Muscle of leg (tissue), 11 donors: ENCODE data around the gene NLGN1. TPM values are rescaled to one million over a fixed set of nuclear protein-coding genes. Genes with fewer than 3 reads are reported as not detected.

Experiments used
- DNase-seq: peaks from one replicate; pipeline ENCODE4 v3.0.0; 2013
- H3K27ac ChIP-seq: one replicate; pipeline ENCODE4 v1.5.1; 2013; ENCODE audit warnings: mild to moderate bottlenecking, low read length, control low read depth
- H3K27me3 ChIP-seq: one replicate; pipeline ENCODE4 v1.6.1; 2013; ENCODE audit warnings: low read length; ENCODE audit not compliant: control insufficient read depth, insufficient read depth
- H3K36me3 ChIP-seq: one replicate; pipeline ENCODE4 v1.6.1; 2013; ENCODE audit warnings: low read length; ENCODE audit not compliant: control insufficient read depth, insufficient read depth
- H3K4me1 ChIP-seq: one replicate; pipeline ENCODE4 v1.6.1; 2013; ENCODE audit warnings: low read length; ENCODE audit not compliant: control insufficient read depth, insufficient read depth
- H3K4me3 ChIP-seq: one replicate; pipeline ENCODE4 v1.5.1; 2013; ENCODE audit warnings: low read length, control low read depth
- H3K9me3 ChIP-seq: replicated peaks from 2 replicates; pipeline ENCODE4 v1.6.1; 2013; ENCODE audit warnings: low read depth, low read length; ENCODE audit not compliant: control insufficient read depth
- WGBS: methylation state at CpG from one replicate; pipeline ENCODE4 v1.1.5; 2013; ENCODE audit warnings: missing lambda C conversion rate; ENCODE audit not compliant: insufficient coverage; 5-methylcytosine and 5-hydroxymethylcytosine counted together
- polyA plus RNA-seq, 8 donors: library from polyadenylated mRNA; unstranded; fragments of 120-200 nt; gene quantifications; one replicate each; pipeline versions ENCODE4 v1.2.1 to v1.2.3, GENCODE V29; 2013; ENCODE audit warnings: inconsistent platforms in 1 of 8, low replicate concordance in 1 of 8; ENCODE audit not compliant: insufficient read length in 8 of 8, insufficient read depth in 1 of 8
- total RNA-seq: library from RNA; stranded (reverse); fragments of 120-200 nt; gene quantifications from one replicate; pipeline ENCODE4 v1.2.4, GENCODE V29; 2013

Gene NLGN1
- total and polyA plus RNA-seq, 9 donors, result 0.95 to 8.5 (median 2.7) TPM

DNA sequence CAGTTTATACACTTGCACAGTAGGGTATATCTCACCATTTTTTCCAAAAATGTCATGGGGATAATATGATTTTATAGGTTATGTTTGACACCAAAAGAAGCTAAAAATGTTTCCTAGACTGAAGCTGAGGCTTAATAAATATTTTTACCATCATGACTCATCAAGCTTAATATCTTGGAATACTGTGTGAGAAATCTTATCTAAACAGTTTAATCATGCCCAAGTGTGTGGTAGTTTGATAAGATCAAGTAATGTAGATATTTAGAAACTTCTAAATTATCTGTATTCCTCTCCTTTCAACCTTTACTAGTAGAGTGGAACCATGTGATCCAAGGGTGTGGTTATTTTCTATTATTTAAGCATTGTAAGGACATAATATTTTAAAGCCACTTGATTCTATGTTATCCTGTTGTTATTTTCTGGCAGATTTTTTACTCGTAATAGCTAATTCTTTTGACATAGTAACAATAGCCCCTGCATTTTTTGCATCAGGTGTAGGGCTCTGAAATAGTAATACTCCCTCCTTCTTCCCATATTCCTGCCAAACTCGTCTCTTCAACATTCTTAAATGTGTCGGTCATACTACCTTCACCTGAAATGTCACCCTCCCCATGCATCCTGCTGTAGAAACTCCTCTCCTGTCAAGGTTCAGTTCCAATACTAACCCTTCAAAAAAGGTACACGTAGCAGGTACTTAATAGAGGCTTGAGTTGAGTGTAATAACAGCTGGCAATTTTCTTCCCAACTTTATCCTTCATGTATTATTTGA is 729.6 kb downstream of the NLGN1 start:
- H3K36me3 ChIP-seq, result no peaks in the 10 kb centered on the region
- no peak overlapping the region for H3K27ac ChIP-seq
- H3K9me3 ChIP-seq, result no peaks in the 10 kb centered on the region
- no peak for DNase-seq
- no peaks in the 10 kb centered on the region for H3K27me3 ChIP-seq
- no peaks in the 10 kb centered on the region for H3K4me1 ChIP-seq
- whole genome bisulfite sequencing, result no CpG with 5 or more reads among the region's 4 CpGs
- H3K4me3 ChIP-seq, result no peak overlapping the region

- Histone ChIP-seq H3K4me1 (no peaks in the 10 kb centered on the region), H3K4me3 (no peak overlapping the region), H3K9me3 (no peaks in the 10 kb centered on the region), H3K27ac (no peak overlapping the region), H3K36me3 (no peaks in the 10 kb centered on the region), H3K27me3 (no peaks in the 10 kb centered on the region)
- DNase-seq, result peak; percentile 39
- WGBS, result no CpG with 5 or more reads among the region's 1 CpG
These were observed 734.5 kb downstream of the NLGN1 start for GRCh38 chr3:174132006-174132405.

DNA sequence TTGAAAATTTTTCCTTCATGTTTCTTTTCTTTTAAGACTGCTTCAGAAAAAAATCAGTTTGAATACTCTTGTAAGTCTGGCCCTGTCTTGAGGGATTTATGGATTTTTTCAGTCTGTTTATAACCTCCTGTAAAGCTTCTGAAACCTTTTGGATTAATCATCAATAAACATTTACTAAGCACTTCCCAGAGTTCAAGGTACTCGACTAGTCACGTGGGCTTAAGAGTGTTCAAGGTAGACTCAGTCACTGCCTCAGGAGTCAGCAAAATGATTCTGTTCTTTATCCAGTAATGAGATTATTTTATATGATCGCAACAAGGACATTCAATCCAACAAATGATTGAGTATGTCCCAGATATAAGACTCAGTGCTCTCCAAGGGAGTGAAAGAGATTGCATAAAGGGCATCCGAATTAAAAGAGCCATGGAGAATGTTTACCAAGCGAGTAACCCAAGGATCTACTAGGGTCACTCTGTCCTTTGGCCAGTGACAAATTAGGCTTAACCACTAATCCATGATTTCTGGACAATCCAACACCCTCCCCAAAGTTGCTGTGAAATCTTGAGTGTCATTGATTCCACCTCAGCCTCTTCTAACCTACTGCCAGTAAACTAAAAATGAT is 735.0 kb downstream of the NLGN1 start:
- H3K4me1 ChIP-seq, result no peaks in the 10 kb centered on the region
- no peak overlapping the region for H3K4me3 ChIP-seq
- no peak for DNase-seq
- H3K27ac ChIP-seq, result no peak overlapping the region
- no peaks in the 10 kb centered on the region for H3K9me3 ChIP-seq
- no peaks in the 10 kb centered on the region for H3K36me3 ChIP-seq
- H3K27me3 ChIP-seq, result no peaks in the 10 kb centered on the region
- WGBS, result 100% methylated on average over 2 of the region's 5 CpGs

DNA sequence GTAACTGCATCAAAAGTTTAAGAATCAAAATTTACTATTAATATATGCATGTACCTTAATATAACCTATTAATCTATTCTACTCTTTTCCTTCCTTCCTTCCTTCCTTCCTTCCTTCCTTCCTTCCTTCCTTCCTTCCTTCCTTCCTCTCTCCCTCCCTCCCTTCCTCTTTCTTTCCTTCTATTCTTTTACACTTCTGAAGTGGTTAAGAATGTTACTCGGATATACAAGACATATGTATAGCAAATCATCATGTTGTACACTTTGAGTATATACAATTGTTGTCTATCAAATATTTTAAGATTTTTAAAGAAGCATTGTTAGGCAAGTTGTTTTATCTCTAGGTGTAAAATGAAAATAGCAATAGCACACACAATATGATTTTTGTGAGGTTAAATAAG is 748.5 kb downstream of the NLGN1 start:
- Histone ChIP-seq H3K4me3 (no peak overlapping the region), H3K36me3 (no peaks in the 10 kb centered on the region), H3K4me1 (no peaks in the 10 kb centered on the region), H3K27me3 (no peaks in the 10 kb centered on the region), H3K9me3 (no peaks in the 10 kb centered on the region), H3K27ac (no peak overlapping the region)
- no CpG with 5 or more reads among the region's 1 CpG for WGBS
- no peak for DNase-seq

GRCh38 chr3:174147798-174148197 is 750.3 kb downstream of the NLGN1 start:
- H3K36me3 ChIP-seq, result no peaks in the 10 kb centered on the region
- H3K4me3 ChIP-seq, result no peak overlapping the region
- DNase-seq, result no peak

DNA sequence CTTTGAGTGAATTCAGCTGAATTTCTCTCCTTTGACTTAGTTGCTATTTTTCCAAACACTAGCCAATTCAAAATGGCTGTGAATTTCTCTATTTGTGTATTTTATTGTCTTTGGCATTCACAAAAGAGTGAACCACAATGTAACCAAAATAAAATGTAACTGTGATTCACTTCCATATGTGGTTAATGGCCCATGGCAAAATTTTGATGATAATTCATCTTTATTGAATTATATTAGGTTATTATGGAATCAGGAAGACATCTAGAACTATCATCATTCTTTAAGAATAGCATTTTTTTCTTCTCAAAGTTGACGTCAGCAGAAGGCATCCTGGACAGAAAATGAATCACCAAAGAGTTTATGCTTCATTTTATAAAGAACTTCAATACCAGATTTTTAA is 756.3 kb downstream of the NLGN1 start:
- no peaks in the 10 kb centered on the region for H3K27me3 ChIP-seq
- H3K27ac ChIP-seq, result no peak overlapping the region
- no peaks in the 10 kb centered on the region for H3K9me3 ChIP-seq
- H3K36me3 ChIP-seq, result no peaks in the 10 kb centered on the region
- no CpG with 5 or more reads among the region's 1 CpG for WGBS
- H3K4me1 ChIP-seq, result no peaks in the 10 kb centered on the region
- H3K4me3 ChIP-seq, result no peak overlapping the region
- DNase-seq, result no peak

More at GRCh38 chr3:174147798-174148197, 750.3 kb downstream of the NLGN1 start:
- Histone ChIP-seq H3K4me1 (no peaks in the 10 kb centered on the region), H3K27me3 (no peaks in the 10 kb centered on the region), H3K9me3 (no peaks in the 10 kb centered on the region), H3K27ac (no peak overlapping the region)

DNA sequence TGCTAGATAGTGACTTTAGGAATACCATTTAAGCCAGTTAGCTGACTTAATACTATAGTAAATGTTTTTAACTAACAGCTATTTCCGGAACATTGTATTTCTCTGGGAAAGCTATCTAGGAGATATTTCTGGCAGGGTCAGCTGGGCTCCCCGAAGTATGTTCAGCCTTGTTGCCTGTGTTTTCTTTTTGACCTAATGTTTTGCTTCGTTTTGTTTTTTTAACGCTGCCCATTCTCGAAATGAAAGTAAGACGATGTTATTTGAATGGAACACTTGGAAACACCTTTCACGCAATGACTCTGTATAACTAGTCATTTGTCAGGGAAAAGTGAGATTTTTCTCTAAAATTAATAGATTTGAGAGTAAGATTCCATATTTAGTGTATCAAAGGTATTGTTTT is 758.7 kb downstream of the NLGN1 start:
- 48% methylated on average over 2 of the region's 7 CpGs for WGBS
- Histone ChIP-seq H3K27me3 (no peaks in the 10 kb centered on the region), H3K36me3 (no peaks in the 10 kb centered on the region), H3K9me3 (no peaks in the 10 kb centered on the region), H3K27ac (no peak overlapping the region), H3K4me3 (peak overlapping the region; percentile 16), H3K4me1 (no peaks in the 10 kb centered on the region)
- DNase-seq, result peak; percentile 39

DNA sequence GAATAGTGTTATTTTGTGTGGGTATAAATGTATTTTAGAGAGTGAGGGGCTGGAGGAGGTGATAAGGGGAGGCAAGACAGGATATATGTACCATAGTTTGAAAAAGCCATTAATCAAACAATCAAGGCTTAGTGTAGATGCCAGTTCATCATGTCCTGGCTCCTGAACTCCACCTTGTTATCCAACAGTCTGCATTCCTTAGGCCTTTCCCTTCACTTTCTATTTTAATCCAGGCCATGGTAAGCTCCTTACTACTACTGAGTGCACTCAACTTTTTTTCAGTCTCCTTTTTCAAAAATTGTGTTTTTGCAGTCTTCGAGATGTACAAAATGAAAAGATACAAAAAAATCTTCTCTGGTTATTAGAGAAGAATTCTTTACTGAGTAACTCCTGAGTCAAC is 761.1 kb downstream of the NLGN1 start:
- Histone ChIP-seq H3K27me3 (no peaks in the 10 kb centered on the region), H3K36me3 (no peaks in the 10 kb centered on the region), H3K9me3 (no peaks in the 10 kb centered on the region), H3K4me3 (no peak overlapping the region), H3K4me1 (no peaks in the 10 kb centered on the region), H3K27ac (no peak overlapping the region)
- WGBS, result no CpG with 5 or more reads among the region's 1 CpG
- DNase-seq, result no peak

DNA sequence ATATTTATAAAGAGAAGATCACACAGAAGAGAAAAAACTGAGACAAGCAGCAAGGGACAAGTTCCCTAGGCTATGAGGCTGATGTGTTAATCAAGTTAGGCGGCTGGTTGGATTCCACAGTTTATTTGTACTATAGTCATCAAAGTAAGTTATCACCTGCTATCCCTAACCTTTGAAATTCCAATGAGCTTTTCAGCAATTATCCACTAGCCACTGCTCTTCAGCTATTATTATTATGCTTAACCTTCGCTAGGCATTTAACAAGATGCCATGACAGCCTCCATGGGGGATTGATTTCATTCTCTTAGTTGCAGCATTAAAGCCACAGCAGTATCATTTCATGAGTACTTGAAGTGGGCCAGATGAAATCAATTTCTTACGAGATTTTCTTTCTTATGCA is 762.1 kb downstream of the NLGN1 start:
- Histone ChIP-seq H3K9me3 (peaks cover 1% of the 10 kb centered on the region), H3K27ac (no peak overlapping the region), H3K27me3 (no peaks in the 10 kb centered on the region), H3K4me1 (no peaks in the 10 kb centered on the region), H3K4me3 (no peak overlapping the region), H3K36me3 (no peaks in the 10 kb centered on the region)
- WGBS, result 80% methylated on average over 1 of the region's 3 CpGs
- no peak for DNase-seq

- DNase-seq, result no peak
- Histone ChIP-seq H3K9me3 (peaks cover 3% of the 10 kb centered on the region), H3K36me3 (no peaks in the 10 kb centered on the region), H3K4me3 (no peak overlapping the region), H3K27me3 (no peaks in the 10 kb centered on the region), H3K4me1 (no peaks in the 10 kb centered on the region), H3K27ac (no peak overlapping the region)
- whole genome bisulfite sequencing, result no CpG with 5 or more reads among the region's 1 CpG
These were observed 765.0 kb downstream of the NLGN1 start for GRCh38 chr3:174162550-174162949.
